ENCODE results near the gene LRRTM4. TPM values are rescaled to one million over a fixed set of nuclear protein-coding genes. Genes with fewer than 3 reads are reported as not detected.

LRRTM4 gene
- total RNA-seq, 1 experiment from 2014 or later, result 3.6 TPM

- Histone ChIP-seq H3K4me3 (ENCODE audit: insufficient read depth, low read depth, low read length) (no peak overlapping the region), H3K27me3 (ENCODE audit: control insufficient read depth, insufficient read depth, low read length) (no peaks in the 10 kb centered on the region), H3K36me3 (replicated peaks; ENCODE audit: control insufficient read depth, insufficient read depth, low read length) (no peaks in the 10 kb centered on the region)
- no peak for DNase-seq
These were observed 505.5 kb downstream of the LRRTM4 start for GRCh38 chr2:77016443-77017354.

- H3K36me3 ChIP-seq (replicated peaks; ENCODE audit: control insufficient read depth, insufficient read depth, low read length), result no peaks in the 10 kb centered on the region
- no peak overlapping the region for H3K4me3 ChIP-seq (ENCODE audit: insufficient read depth, low read depth, low read length)
- no peak for DNase-seq
- no peaks in the 10 kb centered on the region for H3K27me3 ChIP-seq (ENCODE audit: control insufficient read depth, insufficient read depth, low read length)
These were observed 508.2 kb downstream of the LRRTM4 start for GRCh38 chr2:77013953-77014352.

- Histone ChIP-seq H3K27me3 (ENCODE audit: control insufficient read depth, insufficient read depth, low read length) (no peaks in the 10 kb centered on the region), H3K36me3 (replicated peaks; ENCODE audit: control insufficient read depth, insufficient read depth, low read length) (no peaks in the 10 kb centered on the region), H3K4me3 (ENCODE audit: insufficient read depth, low read depth, low read length) (no peak overlapping the region)
- DNase-seq, result no peak
These were observed 508.7 kb downstream of the LRRTM4 start for GRCh38 chr2:77013457-77013856.

GRCh38 chr2:77009307-77009706 lies 512.9 kb downstream of the LRRTM4 start:
- no peaks in the 10 kb centered on the region for H3K27me3 ChIP-seq (ENCODE audit: control insufficient read depth, insufficient read depth, low read length)
- H3K4me3 ChIP-seq (ENCODE audit: insufficient read depth, low read depth, low read length), result no peak overlapping the region
- no peak for DNase-seq
- H3K36me3 ChIP-seq (replicated peaks; ENCODE audit: control insufficient read depth, insufficient read depth, low read length), result no peaks in the 10 kb centered on the region

- Histone ChIP-seq H3K27me3 (ENCODE audit: control insufficient read depth, insufficient read depth, low read length) (no peaks in the 10 kb centered on the region), H3K36me3 (replicated peaks; ENCODE audit: control insufficient read depth, insufficient read depth, low read length) (no peaks in the 10 kb centered on the region), H3K4me3 (ENCODE audit: insufficient read depth, low read depth, low read length) (no peak overlapping the region)
- no peak for DNase-seq
These were observed 513.3 kb downstream of the LRRTM4 start for GRCh38 chr2:77008853-77009252.

GRCh38 chr2:77007686-77008085 lies 514.5 kb downstream of the LRRTM4 start:
- H3K4me3 ChIP-seq (ENCODE audit: insufficient read depth, low read depth, low read length), result no peak overlapping the region
- H3K36me3 ChIP-seq (replicated peaks; ENCODE audit: control insufficient read depth, insufficient read depth, low read length), result no peaks in the 10 kb centered on the region
- no peaks in the 10 kb centered on the region for H3K27me3 ChIP-seq (ENCODE audit: control insufficient read depth, insufficient read depth, low read length)
- no peak for DNase-seq

- H3K27me3 ChIP-seq (ENCODE audit: control insufficient read depth, insufficient read depth, low read length), result no peaks in the 10 kb centered on the region
- no peaks in the 10 kb centered on the region for H3K36me3 ChIP-seq (replicated peaks; ENCODE audit: control insufficient read depth, insufficient read depth, low read length)
- H3K4me3 ChIP-seq (ENCODE audit: insufficient read depth, low read depth, low read length), result no peak overlapping the region
- no peak for DNase-seq
These were observed 516.7 kb downstream of the LRRTM4 start for GRCh38 chr2:77005522-77005921.

- Histone ChIP-seq H3K36me3 (replicated peaks; ENCODE audit: control insufficient read depth, insufficient read depth, low read length) (no peaks in the 10 kb centered on the region), H3K27me3 (ENCODE audit: control insufficient read depth, insufficient read depth, low read length) (no peaks in the 10 kb centered on the region), H3K4me3 (ENCODE audit: insufficient read depth, low read depth, low read length) (no peak overlapping the region)
- no peak for DNase-seq
These were observed 520.3 kb downstream of the LRRTM4 start for GRCh38 chr2:77001895-77002294.

GRCh38 chr2:76998704-76999103 lies 523.5 kb downstream of the LRRTM4 start:
- Histone ChIP-seq H3K4me3 (ENCODE audit: insufficient read depth, low read depth, low read length) (no peak overlapping the region), H3K27me3 (ENCODE audit: control insufficient read depth, insufficient read depth, low read length) (no peaks in the 10 kb centered on the region), H3K36me3 (replicated peaks; ENCODE audit: control insufficient read depth, insufficient read depth, low read length) (no peaks in the 10 kb centered on the region)
- DNase-seq, result no peak

- DNase-seq, result no peak
- H3K27me3 ChIP-seq (ENCODE audit: control insufficient read depth, insufficient read depth, low read length), result no peaks in the 10 kb centered on the region
- no peak overlapping the region for H3K4me3 ChIP-seq (ENCODE audit: insufficient read depth, low read depth, low read length)
These were observed 524.0 kb downstream of the LRRTM4 start for GRCh38 chr2:76998152-76998551.

GRCh38 chr2:76997296-76997695 lies 524.9 kb downstream of the LRRTM4 start:
- Histone ChIP-seq H3K27me3 (ENCODE audit: control insufficient read depth, insufficient read depth, low read length) (no peaks in the 10 kb centered on the region), H3K36me3 (replicated peaks; ENCODE audit: control insufficient read depth, insufficient read depth, low read length) (no peaks in the 10 kb centered on the region), H3K4me3 (ENCODE audit: insufficient read depth, low read depth, low read length) (no peak overlapping the region)
- DNase-seq, result no peak

More at GRCh38 chr2:76998152-76998551, 524.0 kb downstream of the LRRTM4 start:
- no peaks in the 10 kb centered on the region for H3K36me3 ChIP-seq (replicated peaks; ENCODE audit: control insufficient read depth, insufficient read depth, low read length)

GRCh38 chr2:76985387-76986136 lies 536.6 kb downstream of the LRRTM4 start:
- H3K27me3 ChIP-seq (ENCODE audit: control insufficient read depth, insufficient read depth, low read length), result no peaks in the 10 kb centered on the region
- H3K36me3 ChIP-seq (replicated peaks; ENCODE audit: control insufficient read depth, insufficient read depth, low read length), result no peaks in the 10 kb centered on the region
- DNase-seq, result no peak
- no peak overlapping the region for H3K4me3 ChIP-seq (ENCODE audit: insufficient read depth, low read depth, low read length)

- Histone ChIP-seq H3K4me3 (ENCODE audit: insufficient read depth, low read depth, low read length) (no peak overlapping the region), H3K27me3 (ENCODE audit: control insufficient read depth, insufficient read depth, low read length) (no peaks in the 10 kb centered on the region), H3K36me3 (replicated peaks; ENCODE audit: control insufficient read depth, insufficient read depth, low read length) (no peaks in the 10 kb centered on the region)
- no peak for DNase-seq
These were observed 537.8 kb downstream of the LRRTM4 start for GRCh38 chr2:76984359-76984758.

GRCh38 chr2:76980067-76980787 lies 541.9 kb downstream of the LRRTM4 start:
- Histone ChIP-seq H3K4me3 (ENCODE audit: insufficient read depth, low read depth, low read length) (no peak overlapping the region), H3K36me3 (replicated peaks; ENCODE audit: control insufficient read depth, insufficient read depth, low read length) (no peaks in the 10 kb centered on the region), H3K27me3 (ENCODE audit: control insufficient read depth, insufficient read depth, low read length) (no peaks in the 10 kb centered on the region)
- DNase-seq, result no peak
